GM19467 (cell line): ENCODE data around the gene ALOXE3.

ENCODE experiments used
- ATAC-seq: cut with Tn5 transposase; IDR thresholded peaks from one replicate; pipeline ENCODE4 v1.9.1; 2021; ENCODE audit warnings: mild to moderate bottlenecking, moderate library complexity; ENCODE audit not compliant: unreplicated experiment

Gene ALOXE3

GRCh38 chr17:8117980-8118768 lies at the start of gene ALOXE3:
Gene ALOXE3 (minus strand): TSS chr17:8118514. CDS start chr17:8117990, 524 bp downstream.
- ATAC-seq, result no peak

GRCh38 chr17:8167526-8167925 lies 49.2 kb upstream of the ALOXE3 start:
- ATAC-seq, result no peak

- no peak for ATAC-seq
Measured at GRCh38 chr17:8166731-8167130, 48.4 kb upstream of the ALOXE3 start.

- no peak for ATAC-seq
Measured at GRCh38 chr17:8164815-8165131, 46.5 kb upstream of the ALOXE3 start.

- ATAC-seq, result no peak
Measured at GRCh38 chr17:8163978-8164814, 45.9 kb upstream of the ALOXE3 start.

- no peak for ATAC-seq
Measured at GRCh38 chr17:8162997-8163977, 45.0 kb upstream of the ALOXE3 start.

- no peak for ATAC-seq
Measured at GRCh38 chr17:8162233-8162996, 44.1 kb upstream of the ALOXE3 start, which contains the start of gene VAMP2. Gene VAMP2 (minus strand): TSS chr17:8162948. CDS start chr17:8162879, 69 bp downstream.

GRCh38 chr17:8161289-8162232 lies 43.2 kb upstream of the ALOXE3 start:
- no peak for ATAC-seq

GRCh38 chr17:8160741-8161221 lies 42.5 kb upstream of the ALOXE3 start:
- ATAC-seq, result no peak

GRCh38 chr17:8160224-8160577 lies 41.9 kb upstream of the ALOXE3 start:
- ATAC-seq, result no peak

GRCh38 chr17:8159459-8160223 lies 41.3 kb upstream of the ALOXE3 start:
- ATAC-seq, result no peak

GRCh38 chr17:8159032-8159400 lies 40.7 kb upstream of the ALOXE3 start:
- no peak for ATAC-seq

- ATAC-seq, result no peak
Measured at GRCh38 chr17:8158267-8159031, 40.1 kb upstream of the ALOXE3 start.

- ATAC-seq, result peak; percentile 68
Measured at GRCh38 chr17:8156246-8156992, 38.1 kb upstream of the ALOXE3 start.

GRCh38 chr17:8155996-8156245 lies 37.6 kb upstream of the ALOXE3 start:
- ATAC-seq, result no peak

GRCh38 chr17:8155231-8155995 lies 37.1 kb upstream of the ALOXE3 start:
- ATAC-seq, result no peak
